GM18508 (cell line): ENCODE results near the gene SFXN1.

Experiments
- ATAC-seq: cut with Tn5 transposase; IDR thresholded peaks from one replicate; pipeline ENCODE4 v1.9.1; 2021; ENCODE audit warnings: moderate number of reproducible peaks; ENCODE audit not compliant: insufficient read depth, unreplicated experiment

The SFXN1 gene

DNA sequence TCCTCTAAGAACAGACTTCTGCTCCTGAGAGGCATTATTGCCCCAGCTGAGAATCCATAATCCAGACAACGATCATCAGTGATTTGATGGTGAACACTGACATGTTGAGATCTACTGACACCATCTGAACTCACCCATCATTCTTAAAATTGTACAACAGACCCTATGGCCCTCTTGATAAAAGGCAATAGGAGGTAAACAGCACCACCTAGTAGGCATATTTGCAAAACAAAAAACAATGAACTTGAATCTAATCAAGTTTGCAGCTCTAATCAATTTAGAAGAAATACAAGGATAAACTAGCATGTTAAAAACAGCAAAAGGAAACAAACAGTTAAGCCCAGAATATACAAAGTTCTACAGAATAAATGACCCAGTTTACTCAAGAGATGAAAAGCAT lies 89.6 kb downstream of the SFXN1 start:
- ATAC-seq: no peak

DNA sequence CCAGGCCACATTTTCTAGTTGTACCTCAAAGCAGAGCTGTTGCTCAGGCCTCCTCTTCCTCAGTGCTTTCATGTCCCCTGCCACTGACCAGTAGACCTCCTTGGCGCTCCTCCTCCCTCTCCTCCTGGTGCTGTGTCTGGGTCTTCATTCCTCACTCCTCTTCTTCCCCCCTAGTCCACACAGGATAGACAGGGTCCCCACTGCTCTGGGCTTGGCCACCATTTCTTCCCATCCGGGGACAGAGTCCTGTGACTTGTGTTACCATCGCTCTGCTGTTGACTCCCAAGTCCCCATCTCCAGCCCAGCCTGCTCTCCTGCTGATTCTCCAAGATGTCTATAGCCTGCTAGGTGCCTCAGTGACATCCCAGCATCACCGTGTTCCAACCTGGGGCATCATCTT lies 91.3 kb downstream of the SFXN1 start:
- ATAC-seq: no peak

GRCh38 chr5:175572886-175573285 lies 94.5 kb downstream of the SFXN1 start:
- no peak for ATAC-seq

DNA sequence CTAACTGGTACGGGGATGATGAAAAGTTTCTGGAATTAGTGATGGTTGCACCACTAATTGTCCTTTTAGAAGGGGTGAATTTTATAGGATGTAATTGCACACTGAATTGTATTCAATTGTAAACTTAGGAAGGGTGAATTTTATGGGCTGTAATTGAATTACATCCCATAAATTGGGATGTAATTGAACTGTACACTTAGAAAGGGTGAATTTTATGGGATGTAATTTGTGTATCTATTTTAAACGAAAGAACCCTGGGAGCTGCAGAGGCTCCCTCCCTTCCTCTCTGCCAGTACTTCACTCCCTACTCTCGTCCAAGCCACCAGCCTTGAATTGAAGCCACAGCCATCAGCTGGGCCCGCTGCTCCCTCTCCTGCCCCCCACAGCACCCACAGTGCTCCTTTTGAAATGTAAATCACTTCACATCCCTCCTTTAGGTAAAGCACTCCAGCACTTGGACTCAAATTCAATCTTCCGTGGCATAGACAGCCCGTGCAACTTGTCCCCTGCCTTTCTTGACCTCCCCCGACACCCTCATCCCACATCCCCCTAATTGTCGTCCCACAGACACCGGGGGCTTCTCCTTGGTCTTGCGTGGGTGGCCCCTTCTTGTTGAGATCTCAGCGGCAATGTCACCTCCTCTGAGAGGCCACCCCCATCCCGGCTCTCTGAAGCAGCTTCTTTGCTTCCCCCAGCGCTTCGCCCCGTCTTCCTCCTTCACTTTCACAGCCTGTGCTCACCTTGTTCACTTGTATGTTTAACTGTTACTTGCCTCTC lies 95.3 kb downstream of the SFXN1 start:
- ATAC-seq: no peak

GRCh38 chr5:175575301-175575700 lies 96.9 kb downstream of the SFXN1 start:
- no peak for ATAC-seq

DNA sequence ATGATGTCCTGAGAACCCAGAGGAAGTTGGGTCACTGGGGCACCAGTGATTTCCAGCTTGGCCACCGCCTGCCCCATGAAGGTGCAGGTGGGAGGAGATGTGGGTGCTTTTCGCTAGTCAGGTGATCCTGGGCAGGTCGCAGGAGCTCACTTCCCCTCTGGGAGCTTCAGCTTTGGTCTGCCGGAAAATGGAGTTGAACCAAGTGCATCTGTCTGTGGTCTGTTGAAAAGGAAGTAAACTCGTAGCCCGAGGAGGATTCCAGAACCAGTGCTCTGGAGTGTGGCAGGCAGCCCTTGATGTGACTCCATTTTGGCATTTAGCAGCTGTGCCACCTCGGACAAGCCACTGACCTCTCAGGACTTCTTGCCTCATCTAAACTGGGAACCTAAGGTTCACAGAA lies 97.7 kb downstream of the SFXN1 start:
- no peak for ATAC-seq

DNA sequence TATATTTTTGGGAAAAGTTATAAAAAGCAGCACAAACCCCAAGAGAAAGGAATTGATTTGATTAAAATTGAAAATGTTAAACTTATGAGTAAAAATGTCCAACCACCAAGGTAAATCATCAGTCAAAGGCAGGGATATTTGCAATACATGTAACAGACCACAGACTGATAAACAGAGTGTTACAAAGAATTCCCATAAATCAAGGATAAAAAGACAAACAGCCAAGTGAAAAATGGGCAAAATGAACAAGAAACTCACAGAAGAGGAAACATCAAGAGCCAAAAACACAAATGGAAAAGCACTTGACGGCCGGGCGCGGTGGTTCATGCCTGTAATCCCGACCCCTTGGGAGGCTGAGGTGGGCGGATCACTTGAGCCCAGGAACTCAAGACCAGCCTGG lies 98.2 kb downstream of the SFXN1 start:
- no peak for ATAC-seq
